Breast epithelium (tissue), 3 donors: Measurements from ENCODE around the gene HIPK1.

ENCODE experiments used
- POLR2AphosphoS5 ChIP-seq, 3 donors: sonication (generic); formaldehyde crosslinking; IDR thresholded peaks; one replicate each; pipeline ENCODE4 v1.6.1; 2017; ENCODE audit warnings: antibody characterized with exemption in 3 of 3
- TF ChIP-seq, protein P1 (sequence below), 3 donors: fragments of 450-650 bp; IDR thresholded peaks; one replicate each; pipeline ENCODE4 v1.5.1; 2016 to 2017; ENCODE audit warnings: antibody characterized with exemption in 3 of 3, mild to moderate bottlenecking in 3 of 3, moderate library complexity in 3 of 3

DNA sequence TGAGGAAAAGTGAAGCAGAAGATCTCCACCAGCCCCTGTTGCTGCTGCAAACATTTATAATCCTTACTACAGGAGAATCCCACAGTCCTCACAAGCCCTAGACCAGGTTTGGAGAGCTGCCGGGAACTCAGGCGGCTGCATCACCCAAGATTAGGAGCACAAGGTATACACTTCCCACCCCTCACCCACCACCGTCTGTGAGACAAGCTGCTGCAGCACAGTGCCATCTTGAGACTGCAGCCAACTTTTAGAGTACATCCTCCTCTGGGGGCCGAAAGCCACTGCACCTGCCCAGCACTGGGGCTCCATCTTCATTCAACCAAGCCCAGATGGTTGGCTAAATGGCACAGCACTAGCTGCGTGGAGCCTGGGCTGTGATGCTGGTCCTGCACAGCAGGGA lies 63.9 kb downstream of the HIPK1 start:
- no peak for TF ChIP-seq POLR2AphosphoS5 (IDR thresholded peaks at IDR 0.05)
- TF ChIP-seq, protein P1, sequence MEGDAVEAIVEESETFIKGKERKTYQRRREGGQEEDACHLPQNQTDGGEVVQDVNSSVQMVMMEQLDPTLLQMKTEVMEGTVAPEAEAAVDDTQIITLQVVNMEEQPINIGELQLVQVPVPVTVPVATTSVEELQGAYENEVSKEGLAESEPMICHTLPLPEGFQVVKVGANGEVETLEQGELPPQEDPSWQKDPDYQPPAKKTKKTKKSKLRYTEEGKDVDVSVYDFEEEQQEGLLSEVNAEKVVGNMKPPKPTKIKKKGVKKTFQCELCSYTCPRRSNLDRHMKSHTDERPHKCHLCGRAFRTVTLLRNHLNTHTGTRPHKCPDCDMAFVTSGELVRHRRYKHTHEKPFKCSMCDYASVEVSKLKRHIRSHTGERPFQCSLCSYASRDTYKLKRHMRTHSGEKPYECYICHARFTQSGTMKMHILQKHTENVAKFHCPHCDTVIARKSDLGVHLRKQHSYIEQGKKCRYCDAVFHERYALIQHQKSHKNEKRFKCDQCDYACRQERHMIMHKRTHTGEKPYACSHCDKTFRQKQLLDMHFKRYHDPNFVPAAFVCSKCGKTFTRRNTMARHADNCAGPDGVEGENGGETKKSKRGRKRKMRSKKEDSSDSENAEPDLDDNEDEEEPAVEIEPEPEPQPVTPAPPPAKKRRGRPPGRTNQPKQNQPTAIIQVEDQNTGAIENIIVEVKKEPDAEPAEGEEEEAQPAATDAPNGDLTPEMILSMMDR (IDR thresholded peaks at IDR 0.05), result no peak
